GM21528 (cell line): Measurements from ENCODE around the gene MYO1F.
A peak's percentile ranks its signal among the peaks of the same experiment; 100 is the strongest.
"Not testable (repeated sequence)": the region's sequence is repeated elsewhere in the genome, so short reads cannot be mapped to it uniquely, and the experiment has no call there.

Experiments
- ATAC-seq: cut with Tn5 transposase; IDR thresholded peaks from one replicate; pipeline ENCODE4 v1.9.1; 2021; ENCODE audit warnings: mild to moderate bottlenecking, moderate library complexity; ENCODE audit not compliant: unreplicated experiment, low FRiP score

MYO1F gene

DNA sequence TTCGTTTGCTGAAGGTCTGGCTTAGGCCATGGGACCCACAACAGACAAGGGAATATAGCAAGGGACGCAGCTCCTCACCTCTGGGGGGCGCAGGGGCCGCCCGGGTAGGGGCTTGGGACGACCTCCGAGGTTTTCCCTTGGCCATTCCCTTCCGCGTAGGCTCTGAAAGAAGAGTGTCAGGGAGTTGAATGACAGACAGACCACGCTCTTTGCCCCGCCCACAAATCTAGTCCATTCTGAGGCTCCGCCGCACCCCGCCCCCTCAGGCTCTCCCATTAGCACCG lies 51.9 kb downstream of the MYO1F start:
- ATAC-seq = no peak

- no peak for ATAC-seq
These were observed 57.9 kb downstream of the MYO1F start for GRCh38 chr19:8519388-8519787.

DNA sequence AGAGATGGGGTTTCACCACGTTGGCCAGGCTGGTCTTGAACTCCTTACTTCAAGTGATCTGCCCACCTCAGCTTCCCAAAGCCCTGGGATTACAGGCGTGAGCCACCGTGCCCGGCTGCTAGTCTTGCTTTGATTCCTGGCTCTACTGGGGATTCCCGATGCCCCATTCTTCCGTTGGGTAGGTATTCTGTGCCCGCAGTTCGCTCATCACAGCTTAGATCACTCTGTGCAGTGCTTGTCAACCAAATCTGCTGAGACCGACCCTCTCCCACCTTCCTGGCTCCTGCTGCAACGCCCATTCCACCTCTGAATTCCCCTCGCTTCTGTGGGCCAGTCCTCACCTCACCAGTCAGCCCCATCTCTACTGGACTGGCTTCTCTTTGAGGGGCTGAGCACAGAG lies 58.7 kb downstream of the MYO1F start:
- ATAC-seq = no peak

- ATAC-seq = no peak
These were observed 59.4 kb downstream of the MYO1F start for GRCh38 chr19:8517551-8518442.

- no peak for ATAC-seq
These were observed 61.9 kb downstream of the MYO1F start for GRCh38 chr19:8515317-8515716.

GRCh38 chr19:8514505-8515009 lies 62.7 kb downstream of the MYO1F start:
- not testable (repeated sequence) for ATAC-seq

DNA sequence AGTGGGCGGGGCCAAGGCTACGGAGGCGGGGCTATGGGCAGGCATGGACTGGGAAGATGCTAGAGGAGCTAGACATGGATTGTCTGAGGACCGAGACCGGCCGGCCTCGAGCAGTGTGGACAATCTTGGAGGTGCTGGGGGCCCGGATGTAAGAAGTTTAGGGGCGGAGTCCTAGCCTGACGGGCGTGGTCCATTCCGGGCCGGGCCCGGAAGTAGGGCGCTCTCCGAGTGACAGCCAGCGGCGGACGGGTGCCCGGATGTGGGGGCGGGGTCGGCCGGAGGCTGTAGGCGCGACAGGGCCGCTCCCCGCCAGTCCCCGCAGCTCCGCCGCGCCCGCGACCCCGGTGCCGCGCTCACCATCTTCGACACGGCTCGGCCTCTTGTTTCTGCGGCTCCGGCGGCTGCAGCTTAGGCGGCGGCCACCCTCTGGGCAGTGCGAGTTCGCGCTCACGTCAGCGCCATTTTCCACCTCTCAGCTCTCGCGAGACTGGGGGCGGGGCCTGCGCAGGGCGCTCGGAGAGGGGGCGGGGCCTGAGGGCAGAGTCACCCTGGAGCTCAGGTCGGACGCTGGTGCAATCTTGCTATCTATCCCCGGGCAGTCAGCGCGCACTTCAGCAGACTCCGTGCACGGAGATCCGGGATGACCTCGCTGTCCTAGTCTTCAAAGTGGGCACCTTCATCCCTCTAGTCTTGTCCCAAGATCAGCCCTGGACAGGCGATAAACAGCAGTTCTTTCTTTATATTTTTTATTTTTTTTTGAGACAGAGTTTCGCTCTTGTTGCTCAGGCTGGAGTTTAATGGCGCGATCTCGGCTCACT lies 63.3 kb downstream of the MYO1F start, which contains the start of gene ZNF414:
TSS of gene ZNF414 (minus strand) at position 481 of the 818 bp plus-strand sequence. CDS start at position 360, 121 bp downstream.
- peak; percentile 89 for ATAC-seq

- ATAC-seq = no peak
These were observed 64.1 kb downstream of the MYO1F start for GRCh38 chr19:8513036-8513686.

GRCh38 chr19:8512115-8512967 lies 64.9 kb downstream of the MYO1F start:
- ATAC-seq = no peak

DNA sequence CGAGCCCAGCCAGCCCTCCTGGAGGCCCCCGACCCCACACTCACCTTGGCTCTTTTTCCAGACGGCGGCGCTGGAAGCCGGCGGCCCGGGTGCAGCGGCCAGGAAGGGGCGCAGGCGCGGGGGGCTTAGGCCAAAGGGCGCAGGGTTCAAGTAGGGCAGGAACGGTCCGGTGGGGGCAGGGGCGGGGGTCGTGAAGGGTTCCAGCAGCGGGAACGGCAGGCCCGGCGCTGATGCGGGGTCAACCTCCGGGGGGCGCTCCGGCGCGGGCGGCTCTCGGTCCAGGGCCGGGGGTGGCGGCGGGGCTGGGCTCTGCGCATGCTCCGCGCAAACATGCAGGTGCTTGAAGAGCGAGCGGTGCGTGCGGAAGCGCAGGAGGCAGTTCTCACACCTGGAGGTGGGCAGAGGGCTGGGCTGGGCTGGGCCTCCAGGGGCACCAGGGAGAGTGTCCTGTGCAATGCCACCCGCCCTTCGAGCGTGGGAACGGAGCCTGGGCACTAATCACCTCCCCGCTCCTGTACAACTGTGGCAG lies 65.6 kb downstream of the MYO1F start:
- ATAC-seq = no peak

GRCh38 chr19:8510589-8511115 lies 66.6 kb downstream of the MYO1F start:
- no peak for ATAC-seq

DNA sequence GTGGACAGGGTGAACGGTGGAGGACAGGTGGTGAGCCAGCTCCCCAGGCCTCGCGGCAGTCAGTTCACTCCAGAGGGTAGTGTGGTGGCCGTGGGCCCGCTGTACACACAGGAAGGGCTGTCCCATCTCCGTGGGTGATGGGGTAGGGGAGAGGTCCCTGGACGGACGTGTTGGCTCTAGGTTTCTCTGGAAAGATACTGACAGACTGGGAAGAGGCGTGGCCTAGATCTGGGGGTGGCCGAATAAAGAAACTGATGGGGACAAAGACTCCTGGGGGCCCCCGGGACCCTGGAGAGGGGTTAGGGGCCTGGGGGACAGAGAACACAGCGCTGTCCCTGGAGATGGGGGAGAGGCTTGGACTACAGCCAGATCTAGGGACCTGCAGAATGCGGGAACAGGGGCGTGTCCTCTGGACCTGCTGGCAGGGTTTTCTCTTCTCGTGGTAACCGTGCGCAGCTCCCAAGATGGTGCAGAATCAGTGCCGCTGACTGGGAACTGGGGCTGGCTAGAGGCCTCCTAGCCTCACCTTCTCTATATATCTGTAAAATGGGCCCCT lies 70.8 kb downstream of the MYO1F start:
- ATAC-seq = no peak

GRCh38 chr19:8505680-8506401 lies 71.4 kb downstream of the MYO1F start:
- no peak for ATAC-seq

DNA sequence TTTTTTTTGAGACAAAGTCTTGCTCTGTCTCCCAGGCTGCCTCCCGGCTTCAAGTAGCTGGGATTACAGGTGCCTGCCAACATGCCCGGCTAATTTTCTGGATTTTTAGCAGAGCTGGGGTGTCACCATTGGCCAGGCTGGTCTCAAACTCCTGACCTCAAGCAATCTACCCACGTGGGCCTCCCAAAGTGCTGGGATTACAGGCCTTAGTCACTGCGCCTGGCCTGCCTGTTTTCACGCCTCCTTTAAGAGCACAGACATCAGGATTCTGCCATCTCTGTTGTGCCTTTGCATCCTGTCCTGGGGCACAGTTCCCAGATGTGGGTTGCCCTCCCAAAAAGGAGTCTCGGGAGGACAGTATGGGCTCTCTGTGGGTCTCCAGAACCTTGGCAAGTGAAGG lies 72.3 kb downstream of the MYO1F start:
- no peak for ATAC-seq

DNA sequence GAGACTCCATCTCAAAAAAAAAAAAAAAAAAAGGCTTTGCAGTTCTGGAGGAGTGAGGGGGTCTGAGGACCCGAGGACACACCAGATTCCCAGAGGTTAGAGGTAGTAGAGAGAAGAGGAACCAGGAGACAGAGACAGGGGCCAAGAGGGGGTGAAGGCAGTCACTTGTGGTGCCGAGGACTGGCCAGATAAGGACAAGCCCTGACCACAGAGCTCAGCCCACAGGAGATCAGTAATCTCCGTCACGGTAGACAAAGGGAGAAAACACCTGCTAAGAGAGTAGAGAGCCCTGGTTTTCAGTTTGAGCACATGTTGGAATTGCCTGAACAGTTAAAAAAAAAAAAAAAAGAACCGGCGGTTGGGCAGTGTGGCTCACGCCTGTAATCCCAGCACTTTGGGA lies 73.1 kb downstream of the MYO1F start:
- ATAC-seq = no peak

DNA sequence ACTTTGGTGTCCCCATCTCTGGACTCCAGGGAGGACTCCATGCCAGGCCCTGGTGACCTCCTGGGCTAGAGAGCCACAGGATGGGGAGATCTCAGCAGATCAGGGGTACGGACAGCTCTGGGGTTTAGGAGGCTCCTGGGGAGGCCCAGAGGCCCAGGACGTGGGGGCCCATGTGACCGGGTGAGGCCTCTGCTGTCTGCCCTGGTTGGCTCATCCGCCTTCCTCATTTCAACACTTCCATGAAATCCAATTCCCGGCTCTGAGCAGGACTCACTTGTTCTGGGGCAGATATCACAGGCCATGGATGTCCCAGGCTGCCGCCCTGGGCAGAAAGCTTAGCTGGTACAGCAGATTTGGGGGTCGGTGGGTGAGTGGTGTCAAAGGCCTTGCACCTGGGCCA lies 73.7 kb downstream of the MYO1F start:
- no peak for ATAC-seq

GRCh38 chr19:8501981-8502380 lies 75.3 kb downstream of the MYO1F start:
- ATAC-seq = no peak

- no peak for ATAC-seq
These were observed 75.7 kb downstream of the MYO1F start for GRCh38 chr19:8501516-8501915.

DNA sequence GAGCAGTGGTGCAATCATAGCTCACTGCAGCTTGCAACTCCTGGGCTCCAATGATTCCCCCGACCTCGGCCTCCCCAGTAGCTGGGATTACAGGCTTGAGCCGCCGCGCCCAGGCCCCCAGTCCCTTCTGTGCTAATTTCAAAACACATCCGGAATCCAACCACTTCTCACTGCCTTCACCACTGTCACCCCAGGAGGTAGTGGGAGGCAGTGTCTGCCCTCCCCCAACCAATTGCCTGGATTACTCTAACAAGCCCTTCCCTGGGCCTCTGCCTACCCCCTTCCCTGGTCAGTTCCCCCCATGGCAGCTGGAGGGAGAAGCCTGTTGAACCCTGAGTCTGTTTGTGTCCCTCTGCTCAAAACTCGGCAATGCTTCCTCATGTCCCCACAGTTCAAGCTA lies 77.1 kb downstream of the MYO1F start:
- ATAC-seq = no peak
